DND-41 (cell line): ENCODE measurements around the gene CD83.
A peak's percentile ranks its signal among the peaks of the same experiment; 100 is the strongest.

Source experiments
- ATAC-seq: fragments of 200-7000 bp; cut with Tn5 transposase; 3 replicates; pipeline ENCODE4 v1.9.1; 2021; ENCODE audit warnings: low read depth; ENCODE audit not compliant: insufficient read depth
- DNase-seq: peaks from one replicate; pipeline ENCODE4 v3.0.0-alpha.2; 2020
- H2AFZ ChIP-seq: 2 replicates; pipeline ENCODE4 v1.6.0; 2012; ENCODE audit warnings: low read depth, low read length
- H3K27ac ChIP-seq: 2 replicates; pipeline ENCODE4 v1.5.1; 2012; ENCODE audit warnings: low read length, inconsistent platforms
- H3K27me3 ChIP-seq: fragments of 200-600 bp; sonication (generic); 2 replicates; pipeline ENCODE4 v1.6.0; 2012; ENCODE audit warnings: low read length, mild to moderate bottlenecking, inconsistent platforms; ENCODE audit not compliant: insufficient read depth, poor library complexity
- H3K36me3 ChIP-seq: 2 replicates; pipeline ENCODE4 v1.5.1; 2012; ENCODE audit warnings: low read length, inconsistent platforms; ENCODE audit not compliant: insufficient read depth
- H3K4me1 ChIP-seq: 2 replicates; pipeline ENCODE4 v1.5.1; 2012; ENCODE audit warnings: mild to moderate bottlenecking, low read length; ENCODE audit not compliant: insufficient read depth
- H3K4me2 ChIP-seq: 2 replicates; pipeline ENCODE4 v1.6.0; 2012; ENCODE audit warnings: mild to moderate bottlenecking, moderate library complexity, low read length, inconsistent platforms; ENCODE audit not compliant: insufficient read depth
- H3K4me3 ChIP-seq, 2 experiments: fragments of 200-600 bp in 1 of 2; shearing (Covaris generic) in 1 of 2; 2 replicates each; pipeline ENCODE4 v1.5.1; 2012 to 2016; ENCODE audit warnings: inconsistent platforms in 2 of 2, low read length in 2 of 2, mild to moderate bottlenecking in 2 of 2, low read depth in 1 of 2, moderate library complexity in 1 of 2
- H3K79me2 ChIP-seq: 2 replicates; pipeline ENCODE4 v1.6.0; 2012; ENCODE audit warnings: low read length, inconsistent platforms; ENCODE audit not compliant: insufficient read depth
- H3K9ac ChIP-seq: 2 replicates; pipeline ENCODE4 v1.6.0; 2012; ENCODE audit warnings: low read depth, mild to moderate bottlenecking, inconsistent platforms, low read length, moderate library complexity
- H3K9me3 ChIP-seq: 2 replicates; pipeline ENCODE4 v1.5.1; 2012; ENCODE audit warnings: low read length, moderate library complexity, mild to moderate bottlenecking, inconsistent platforms; ENCODE audit not compliant: insufficient read depth, severe bottlenecking
- H4K20me1 ChIP-seq: 2 replicates; pipeline ENCODE4 v1.6.0; 2012; ENCODE audit warnings: low read length; ENCODE audit not compliant: insufficient read depth
- EZH2 ChIP-seq: IDR thresholded peaks from 3 replicates; pipeline ENCODE4 v1.6.1; 2012; ENCODE audit warnings: borderline replicate concordance, low read depth, mild to moderate bottlenecking, moderate library complexity, low read length, inconsistent platforms; ENCODE audit not compliant: severe bottlenecking
- TF ChIP-seq, protein P1 (sequence below): IDR thresholded peaks from 2 replicates; pipeline ENCODE4 v1.5.1; 2012; ENCODE audit warnings: borderline replicate concordance, low read length, moderate library complexity, mild to moderate bottlenecking; ENCODE audit not compliant: poor library complexity, severe bottlenecking; ENCODE audit errors: extremely low read depth

CD83 gene

DNA sequence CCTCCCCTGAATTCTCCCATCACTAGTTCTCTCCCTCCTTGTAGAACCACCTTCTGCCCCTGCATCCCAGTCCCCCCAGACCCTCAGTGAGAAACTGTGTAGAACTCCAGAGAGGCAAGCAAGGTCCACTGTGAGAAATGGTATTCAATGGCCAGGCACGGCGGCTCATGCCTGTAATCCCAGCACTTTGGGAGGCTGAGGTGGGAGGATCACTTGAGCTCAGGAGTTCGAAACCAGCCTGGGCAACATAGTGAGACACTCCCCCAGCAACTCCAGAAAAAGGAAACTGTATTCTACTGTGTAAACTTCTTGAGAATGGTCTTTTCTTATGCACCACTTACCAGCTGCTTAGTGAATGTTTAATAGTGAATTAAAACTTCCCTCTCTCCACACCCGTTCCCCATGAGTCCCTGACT lies 8.2 kb upstream of the CD83 start:
- Histone ChIP-seq H2AFZ (0 out of 2 replicates have a peak overlapping the region, but pooled peaks have one; percentile 39), H3K4me1 (no peaks in the 10 kb centered on the region; the same call in 1 of the 2 replicates), H3K36me3 (no peaks in the 10 kb centered on the region), H4K20me1 (no peaks in the 10 kb centered on the region), H3K9me3 (peaks cover 6% of the 10 kb centered on the region), H3K27ac (no peak overlapping the region), H3K79me2 (no peaks in the 10 kb centered on the region), H3K27me3 (peaks cover 11% of the 10 kb centered on the region), H3K4me3 (no peak overlapping the region), H3K9ac (no peak overlapping the region), H3K4me2 (no peak overlapping the region)
- DNase-seq, result no peak
- TF ChIP-seq, protein P1, sequence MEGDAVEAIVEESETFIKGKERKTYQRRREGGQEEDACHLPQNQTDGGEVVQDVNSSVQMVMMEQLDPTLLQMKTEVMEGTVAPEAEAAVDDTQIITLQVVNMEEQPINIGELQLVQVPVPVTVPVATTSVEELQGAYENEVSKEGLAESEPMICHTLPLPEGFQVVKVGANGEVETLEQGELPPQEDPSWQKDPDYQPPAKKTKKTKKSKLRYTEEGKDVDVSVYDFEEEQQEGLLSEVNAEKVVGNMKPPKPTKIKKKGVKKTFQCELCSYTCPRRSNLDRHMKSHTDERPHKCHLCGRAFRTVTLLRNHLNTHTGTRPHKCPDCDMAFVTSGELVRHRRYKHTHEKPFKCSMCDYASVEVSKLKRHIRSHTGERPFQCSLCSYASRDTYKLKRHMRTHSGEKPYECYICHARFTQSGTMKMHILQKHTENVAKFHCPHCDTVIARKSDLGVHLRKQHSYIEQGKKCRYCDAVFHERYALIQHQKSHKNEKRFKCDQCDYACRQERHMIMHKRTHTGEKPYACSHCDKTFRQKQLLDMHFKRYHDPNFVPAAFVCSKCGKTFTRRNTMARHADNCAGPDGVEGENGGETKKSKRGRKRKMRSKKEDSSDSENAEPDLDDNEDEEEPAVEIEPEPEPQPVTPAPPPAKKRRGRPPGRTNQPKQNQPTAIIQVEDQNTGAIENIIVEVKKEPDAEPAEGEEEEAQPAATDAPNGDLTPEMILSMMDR, result no peak
- no peak for TF ChIP-seq EZH2
- ATAC-seq, result no peak

DNA sequence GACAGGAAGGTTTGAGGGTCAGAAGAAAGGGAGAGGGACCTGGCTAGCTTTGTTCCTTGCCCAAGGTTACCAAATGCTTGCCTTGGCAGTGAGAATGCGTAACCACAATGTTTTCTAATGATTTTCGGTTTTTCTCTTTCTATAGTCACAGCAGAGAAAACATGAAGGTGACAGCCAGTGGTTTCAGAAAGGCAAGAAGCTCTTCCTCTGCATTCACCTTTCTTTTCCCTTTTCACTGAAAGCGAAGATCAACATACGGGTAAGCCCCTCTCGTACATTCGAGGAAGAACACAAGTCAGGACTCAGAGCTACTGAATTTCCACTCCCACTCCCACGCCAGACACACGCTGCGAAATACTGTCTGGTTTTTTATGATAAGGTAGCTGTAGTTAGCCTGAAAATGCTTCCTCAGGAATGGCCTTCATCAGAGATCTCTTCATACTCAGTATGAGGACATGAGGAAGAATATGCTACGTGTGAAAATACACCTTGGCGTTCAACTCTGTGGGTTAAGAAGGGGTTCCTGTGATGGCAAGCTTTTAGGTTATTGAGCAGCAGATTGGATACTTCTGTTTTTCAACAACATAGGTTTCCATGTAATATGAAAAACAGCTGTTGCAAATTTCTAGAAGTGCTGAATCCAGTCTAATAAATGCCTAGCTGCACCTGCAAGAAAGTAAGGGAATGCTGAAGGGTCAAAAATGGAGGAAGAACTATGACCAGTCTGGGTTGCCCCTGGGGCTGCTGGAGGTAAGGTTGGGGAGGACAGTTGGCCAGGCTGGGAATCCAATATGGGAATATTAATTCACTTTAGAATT lies 7.4 kb upstream of the CD83 start:
- no peak for TF ChIP-seq EZH2
- TF ChIP-seq, protein P1, result no peak
- H3K4me1 ChIP-seq, result no peaks in the 10 kb centered on the region; the same call in 1 of the 2 replicates
- ATAC-seq (no peak), DNase-seq (no peak)
- no peak overlapping the region for H3K9ac ChIP-seq
- no peaks in the 10 kb centered on the region for H3K79me2 ChIP-seq
- no peak overlapping the region for H3K4me2 ChIP-seq
- no peak overlapping the region for H3K27ac ChIP-seq
- no peak overlapping the region for H2AFZ ChIP-seq
- peaks cover 11% of the 10 kb centered on the region for H3K27me3 ChIP-seq
- H4K20me1 ChIP-seq, result no peaks in the 10 kb centered on the region
- H3K9me3 ChIP-seq, result peaks cover 6% of the 10 kb centered on the region
- H3K36me3 ChIP-seq, result no peaks in the 10 kb centered on the region
- H3K4me3 ChIP-seq, result no peak overlapping the region

DNA sequence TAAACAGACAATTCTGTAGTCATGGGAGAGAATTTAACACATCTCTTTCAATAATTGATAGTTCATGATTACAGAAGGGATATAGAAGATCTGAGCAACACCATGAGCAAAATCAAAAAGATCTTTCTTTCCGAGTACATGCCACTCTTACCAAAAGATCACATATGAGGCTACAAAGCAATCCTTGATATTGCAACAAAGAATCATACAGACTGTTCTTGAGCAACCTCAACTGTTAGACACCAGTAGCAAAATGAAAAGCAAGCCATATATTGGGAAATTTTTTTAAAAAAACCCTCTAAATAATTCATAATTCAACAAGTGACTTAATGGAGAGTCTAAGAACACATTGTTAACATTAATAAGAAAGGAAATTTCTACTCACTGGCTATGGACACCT lies 3.6 kb upstream of the CD83 start:
- Histone ChIP-seq H4K20me1 (no peaks in the 10 kb centered on the region), H3K9ac (no peak overlapping the region), H3K79me2 (no peaks in the 10 kb centered on the region), H3K4me3 (no peak overlapping the region), H3K9me3 (no peaks in the 10 kb centered on the region), H3K4me1 (peaks cover 20% of the 10 kb centered on the region), H2AFZ (no peak overlapping the region), H3K36me3 (no peaks in the 10 kb centered on the region), H3K27ac (no peak overlapping the region), H3K4me2 (no peak overlapping the region), H3K27me3 (peaks cover 13% of the 10 kb centered on the region)
- TF ChIP-seq, protein P1, result no peak
- no peak for TF ChIP-seq EZH2
- ATAC-seq, result no peak
- no peak for DNase-seq
